ENCODE data around the gene OBSCN.
A peak's percentile ranks its signal among the peaks of the same experiment; 100 is the strongest.

OBSCN gene

GRCh38 chr1:228410015-228410414 lies 202.2 kb downstream of the OBSCN start:
- DNase-seq, result no peak

- no peak for DNase-seq
Measured at GRCh38 chr1:228410671-228411070, 202.8 kb downstream of the OBSCN start.

- no peak for DNase-seq
Measured at GRCh38 chr1:228411121-228411520, 203.3 kb downstream of the OBSCN start.

GRCh38 chr1:228411548-228412430 lies 203.9 kb downstream of the OBSCN start:
- DNase-seq, result no peak

GRCh38 chr1:228413241-228414010 lies 205.6 kb downstream of the OBSCN start:
- no peak for DNase-seq

GRCh38 chr1:228414511-228415211 lies 206.8 kb downstream of the OBSCN start:
- DNase-seq, result no peak

GRCh38 chr1:228415221-228415620 lies 207.4 kb downstream of the OBSCN start:
- DNase-seq, result no peak

GRCh38 chr1:228415853-228416216 lies 208.0 kb downstream of the OBSCN start:
- no peak for DNase-seq

GRCh38 chr1:228416217-228416933 lies 208.5 kb downstream of the OBSCN start, which contains the start of gene TRIM17:
TSS of gene TRIM17 (minus strand) at chr1:228416861. CDS start at chr1:228415072, 1,789 bp downstream.
- peak; percentile 58 for DNase-seq

GRCh38 chr1:228417061-228417460 lies 209.2 kb downstream of the OBSCN start:
- no peak for DNase-seq

- DNase-seq, result no peak
Measured at GRCh38 chr1:228417483-228418203, 209.8 kb downstream of the OBSCN start.

- no peak for DNase-seq
Measured at GRCh38 chr1:228420968-228421826, 213.4 kb downstream of the OBSCN start.

- no peak for DNase-seq
Measured at GRCh38 chr1:228423404-228424053, 215.7 kb downstream of the OBSCN start.

- no peak for DNase-seq
Measured at GRCh38 chr1:228424685-228425660, 217.1 kb downstream of the OBSCN start.

- no peak for DNase-seq
Measured at GRCh38 chr1:228426518-228427175, 218.8 kb downstream of the OBSCN start.

GRCh38 chr1:228428412-228428811 lies 220.6 kb downstream of the OBSCN start:
- no peak for DNase-seq

Measured in activated T-cell treated with anti-CD3 and anti-CD28 coated beads, Interleukin-2, amount 50 U/mL, for 1 hour (primary cell).